ENCODE results near the gene PRR9. TPM values are rescaled to one million over a fixed set of nuclear protein-coding genes. Genes with fewer than 3 reads are reported as not detected.

Gene PRR9
- total RNA-seq, 2 experiments from 2014 or later, result not detected

DNA sequence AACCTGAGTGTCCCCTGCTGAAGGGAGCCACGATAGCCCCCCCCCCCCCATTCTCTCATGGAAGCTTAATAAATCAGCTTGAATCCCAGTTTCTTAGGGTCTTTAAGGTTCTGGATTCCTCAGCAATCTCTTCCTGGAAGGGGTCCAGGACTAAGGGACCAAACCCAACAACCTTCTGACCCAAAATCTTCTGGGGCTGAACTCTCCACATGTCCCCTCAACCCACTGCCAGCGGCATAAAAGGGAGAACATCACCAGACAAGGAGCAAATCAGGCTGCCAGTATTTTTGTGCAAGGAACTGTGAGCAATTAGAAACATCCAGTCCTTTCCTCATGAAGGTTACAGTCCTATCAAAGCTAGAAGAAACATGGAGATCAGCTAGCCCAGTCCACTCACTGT, 29.4 kb downstream of the PRR9 start:
- CTCF ChIA-PET (ENCODE audit: unreplicated experiment), result no interaction called here
- no peaks in the 10 kb centered on the region for H3K9me3 ChIP-seq (ENCODE audit: low read length)
- no peaks in the 10 kb centered on the region for H3K9me2 ChIP-seq (ENCODE audit: insufficient read depth, low read length)
- no peak overlapping the region for H3K4me2 ChIP-seq (ENCODE audit: low read length)
- POLR2A ChIA-PET, result interaction anchor here (0.7 kb wide), 1 partner anchor 666 kb away, joined by 4 read pairs; no protein-coding TSS in a partner anchor
- intact Hi-C loops (cut with micrococcal nuclease; ENCODE audit: unreplicated experiment), result no loop called here
- DNase-seq (ENCODE audit: low spot score), result no peak
- no peak overlapping the region for H3K27ac ChIP-seq (ENCODE audit: low read depth, low read length, poor library complexity, severe bottlenecking)
- H2AFZ ChIP-seq (ENCODE audit: low read length), result no peak overlapping the region
- no TSS peak for BruUV-seq (replicated peaks)
- no peaks in the 10 kb centered on the region for H3K79me2 ChIP-seq (ENCODE audit: insufficient read depth, low read depth, low read length)
- H3K4me1 ChIP-seq (ENCODE audit: insufficient read depth, low read length, poor library complexity, severe bottlenecking), result no peaks in the 10 kb centered on the region
- TF ChIP-seq, protein P1, sequence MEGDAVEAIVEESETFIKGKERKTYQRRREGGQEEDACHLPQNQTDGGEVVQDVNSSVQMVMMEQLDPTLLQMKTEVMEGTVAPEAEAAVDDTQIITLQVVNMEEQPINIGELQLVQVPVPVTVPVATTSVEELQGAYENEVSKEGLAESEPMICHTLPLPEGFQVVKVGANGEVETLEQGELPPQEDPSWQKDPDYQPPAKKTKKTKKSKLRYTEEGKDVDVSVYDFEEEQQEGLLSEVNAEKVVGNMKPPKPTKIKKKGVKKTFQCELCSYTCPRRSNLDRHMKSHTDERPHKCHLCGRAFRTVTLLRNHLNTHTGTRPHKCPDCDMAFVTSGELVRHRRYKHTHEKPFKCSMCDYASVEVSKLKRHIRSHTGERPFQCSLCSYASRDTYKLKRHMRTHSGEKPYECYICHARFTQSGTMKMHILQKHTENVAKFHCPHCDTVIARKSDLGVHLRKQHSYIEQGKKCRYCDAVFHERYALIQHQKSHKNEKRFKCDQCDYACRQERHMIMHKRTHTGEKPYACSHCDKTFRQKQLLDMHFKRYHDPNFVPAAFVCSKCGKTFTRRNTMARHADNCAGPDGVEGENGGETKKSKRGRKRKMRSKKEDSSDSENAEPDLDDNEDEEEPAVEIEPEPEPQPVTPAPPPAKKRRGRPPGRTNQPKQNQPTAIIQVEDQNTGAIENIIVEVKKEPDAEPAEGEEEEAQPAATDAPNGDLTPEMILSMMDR (conservative IDR thresholded peaks at IDR 0.05; ENCODE audit: low read length), result no peak
- TF ChIP-seq EZH2phosphoT487 (IDR thresholded peaks at IDR 0.05; ENCODE audit: borderline replicate concordance, low read depth, low read length), result no peak
- no peak overlapping the region for H3K4me3 ChIP-seq (ENCODE audit: low read depth, low read length, poor library complexity, severe bottlenecking)
- no peaks in the 10 kb centered on the region for H3K36me3 ChIP-seq (ENCODE audit: insufficient read depth, low read length)
- H4K20me1 ChIP-seq (ENCODE audit: insufficient read depth, low read length), result no peaks in the 10 kb centered on the region

DNA sequence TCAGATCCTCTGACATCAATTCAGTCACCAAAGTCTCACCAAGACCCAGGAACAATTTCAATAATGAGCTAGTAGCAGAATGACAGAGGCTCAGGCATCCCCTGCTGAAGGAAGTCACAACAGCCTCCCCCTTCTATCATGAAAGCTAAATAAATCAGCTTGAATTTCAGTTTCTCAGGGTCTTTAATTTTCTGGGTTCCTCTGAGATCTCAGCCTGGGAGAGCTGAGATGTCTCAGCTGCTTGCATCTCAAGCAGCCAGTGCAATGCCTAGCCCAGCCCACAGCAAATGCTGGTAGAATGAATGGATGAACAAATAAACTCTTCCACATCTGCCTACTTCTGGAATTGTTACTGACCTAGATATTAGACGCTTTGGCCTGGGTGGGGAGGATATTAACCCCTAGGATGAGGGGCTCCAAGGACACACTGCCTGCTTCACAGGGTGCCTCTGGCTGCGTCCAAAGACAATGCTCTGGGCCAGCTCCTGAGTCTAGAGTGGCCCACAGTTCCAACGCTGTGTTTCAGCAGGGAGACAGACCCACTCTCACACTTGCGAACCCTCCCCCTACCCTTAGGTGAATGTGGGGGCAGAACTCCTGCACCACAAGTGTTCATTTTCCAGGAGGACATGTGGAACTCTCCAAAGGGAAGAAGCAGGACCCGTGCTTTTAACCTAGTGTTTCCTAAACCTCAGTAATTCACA, 30.9 kb downstream of the PRR9 start:
- Histone ChIP-seq H3K9me2 (ENCODE audit: insufficient read depth, low read length) (no peaks in the 10 kb centered on the region), H2AFZ (ENCODE audit: low read length) (no peak overlapping the region), H3K4me1 (ENCODE audit: insufficient read depth, low read length, poor library complexity, severe bottlenecking) (no peaks in the 10 kb centered on the region), H4K20me1 (ENCODE audit: insufficient read depth, low read length) (no peaks in the 10 kb centered on the region), H3K4me2 (ENCODE audit: low read length) (no peak overlapping the region), H3K36me3 (ENCODE audit: insufficient read depth, low read length) (no peaks in the 10 kb centered on the region), H3K9me3 (ENCODE audit: low read length) (no peaks in the 10 kb centered on the region), H3K27ac (ENCODE audit: low read depth, low read length, poor library complexity, severe bottlenecking) (no peak overlapping the region), H3K4me3 (ENCODE audit: low read depth, low read length, poor library complexity, severe bottlenecking) (no peak overlapping the region), H3K79me2 (ENCODE audit: insufficient read depth, low read depth, low read length) (no peaks in the 10 kb centered on the region)
- ChIA-PET POLR2A (no interaction called here), CTCF (ENCODE audit: unreplicated experiment) (no interaction called here)
- intact Hi-C loops (cut with micrococcal nuclease; ENCODE audit: unreplicated experiment), result no loop called here
- TF ChIP-seq EZH2phosphoT487 (IDR thresholded peaks at IDR 0.05; ENCODE audit: borderline replicate concordance, low read depth, low read length), result no peak
- TF ChIP-seq, protein P1 (conservative IDR thresholded peaks at IDR 0.05; ENCODE audit: low read length), result no peak
- BruUV-seq (replicated peaks), result no TSS peak
- DNase-seq (ENCODE audit: low spot score), result no peak

DNA sequence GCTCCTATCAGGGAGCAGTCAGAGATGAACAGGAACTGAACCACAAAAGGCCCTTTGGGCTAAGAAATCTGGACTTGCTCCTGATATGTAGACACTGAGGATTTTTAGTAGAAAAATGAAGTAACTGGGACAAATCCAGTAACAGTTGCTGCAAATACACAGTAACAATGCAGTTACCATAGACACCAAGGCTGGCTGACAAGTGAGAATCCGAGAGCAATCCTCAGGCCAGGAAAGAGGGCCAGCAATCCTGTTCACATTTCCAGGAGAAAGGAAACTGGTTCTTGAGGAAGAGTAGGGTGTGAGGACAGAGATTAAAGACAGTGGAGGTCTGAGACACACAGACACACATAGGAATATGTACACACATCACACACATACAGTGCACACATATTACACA, 32.8 kb downstream of the PRR9 start:
- H3K9me3 ChIP-seq (ENCODE audit: low read length), result no peaks in the 10 kb centered on the region
- no peak for TF ChIP-seq EZH2phosphoT487 (IDR thresholded peaks at IDR 0.05; ENCODE audit: borderline replicate concordance, low read depth, low read length)
- TF ChIP-seq, protein P1 (conservative IDR thresholded peaks at IDR 0.05; ENCODE audit: low read length), result no peak
- BruUV-seq (replicated peaks), result no TSS peak
- intact Hi-C loops (cut with micrococcal nuclease; ENCODE audit: unreplicated experiment), result no loop called here
- no peak overlapping the region for H3K27ac ChIP-seq (ENCODE audit: low read depth, low read length, poor library complexity, severe bottlenecking)
- no peaks in the 10 kb centered on the region for H3K9me2 ChIP-seq (ENCODE audit: insufficient read depth, low read length)
- no peak overlapping the region for H3K4me3 ChIP-seq (ENCODE audit: low read depth, low read length, poor library complexity, severe bottlenecking)
- no peak overlapping the region for H2AFZ ChIP-seq (ENCODE audit: low read length)
- CTCF ChIA-PET (ENCODE audit: unreplicated experiment), result no interaction called here
- H3K4me2 ChIP-seq (ENCODE audit: low read length), result no peak overlapping the region
- no peaks in the 10 kb centered on the region for H3K36me3 ChIP-seq (ENCODE audit: insufficient read depth, low read length)
- POLR2A ChIA-PET, result no interaction called here
- no peaks in the 10 kb centered on the region for H3K79me2 ChIP-seq (ENCODE audit: insufficient read depth, low read depth, low read length)
- H3K4me1 ChIP-seq (ENCODE audit: insufficient read depth, low read length, poor library complexity, severe bottlenecking), result no peaks in the 10 kb centered on the region
- no peak for DNase-seq (ENCODE audit: low spot score)
- no peaks in the 10 kb centered on the region for H4K20me1 ChIP-seq (ENCODE audit: insufficient read depth, low read length)

Data from OCI-LY7 (cell line).